K562 (cell line): ENCODE data around the gene GEN1. TPM values are rescaled to one million over a fixed set of nuclear protein-coding genes. Genes with fewer than 3 reads are reported as not detected.

Experiments used
- ATAC-seq: fragments of 200-7000 bp; cut with Tn5 transposase; 3 replicates; pipeline ENCODE4 v1.9.1; 2020; ENCODE audit warnings: moderate library complexity
- BruUV-seq: library from RNA; stranded (reverse); fragments of 400-500 nt; replicated peaks from 2 replicates; lab custom pipeline; 2021; lab: Mats Ljungman, UMichigan
- CTCF ChIA-PET: fragments of 300-600 bp; formaldehyde crosslinking; extraction: SDS; loops from one replicate; lab custom pipeline; 2021; ENCODE audit warnings: low intra/inter-chr PET ratio; lab: Yijun Ruan, JAX
- POLR2A ChIA-PET: fragments of 300-600, 350-650 bp; sonication (Branson Sonifier 250); formaldehyde crosslinking; extraction: SDS; loops from one replicate; lab custom pipeline; 2021; ENCODE audit warnings: antibody characterized with exemption, inconsistent platforms; lab: Yijun Ruan, JAX
- DNase-seq, 4 experiments: peaks; one replicate each; pipeline versions ENCODE4 v3.0.0 to v3.0.0-alpha.2; 2011 to 2018; ENCODE audit warnings: low spot score in 3 of 4, mixed read lengths in 3 of 4; ENCODE audit errors: extremely low read depth in 1 of 4
- FAIRE-seq: peaks from 2 replicates; lab custom pipeline; 2011; peaks lifted over from hg19 to GRCh38; lab: Jason Lieb, UNC
- H2AFZ ChIP-seq: 2 replicates; pipeline ENCODE4 v1.6.0; 2011; ENCODE audit warnings: low read depth, low read length, control low read depth, inconsistent platforms
- H3K27ac ChIP-seq: fragments of 200-600 bp; 3 replicates; pipeline ENCODE4 v1.8.0; 2011; ENCODE audit warnings: low read depth, mild to moderate bottlenecking, control low read depth, inconsistent platforms, low read length, moderate library complexity, mixed read lengths; ENCODE audit errors: extremely low read depth
- H3K27me3 ChIP-seq, 2 experiments: fragments of 300-600 bp in 1 of 2; 2 replicates in 1 of 2; 3 replicates in 1 of 2; pipeline versions ENCODE4 v1.6.0 to v1.8.0; 2011; ENCODE audit warnings: inconsistent platforms in 2 of 2, low read length in 2 of 2, mild to moderate bottlenecking in 1 of 2, mixed read lengths in 1 of 2, moderate library complexity in 1 of 2; ENCODE audit not compliant: control insufficient read depth in 2 of 2, insufficient read depth in 2 of 2
- H3K36me3 ChIP-seq: fragments of 300-600 bp; 3 replicates; pipeline ENCODE4 v1.8.0; 2011; ENCODE audit warnings: mild to moderate bottlenecking, low read length, inconsistent platforms; ENCODE audit not compliant: control insufficient read depth, insufficient read depth
- H3K4me1 ChIP-seq, 2 experiments: fragments of 200-600 bp in 1 of 2; replicated peaks in 1 of 2; 2 replicates in 1 of 2; 3 replicates in 1 of 2; pipeline versions ENCODE4 v1.5.1 to v1.8.0; 2011; ENCODE audit warnings: inconsistent platforms in 2 of 2, low read length in 2 of 2, mild to moderate bottlenecking in 1 of 2, mixed read lengths in 1 of 2, moderate library complexity in 1 of 2; ENCODE audit not compliant: control insufficient read depth in 2 of 2, insufficient read depth in 2 of 2
- H3K4me2 ChIP-seq: 2 replicates; pipeline ENCODE4 v1.6.1; 2011; ENCODE audit warnings: low read length, control low read depth, inconsistent platforms, mixed read lengths; ENCODE audit not compliant: insufficient read depth
- H3K4me3 ChIP-seq: fragments of 200-600 bp; sonication (generic), shearing (Covaris generic); 2 replicates; pipeline ENCODE4 v1.5.1; 2016; ENCODE audit warnings: control low read depth, inconsistent platforms
- H3K79me2 ChIP-seq: fragments of 200-600 bp; 3 replicates; pipeline ENCODE4 v1.8.0; 2011; ENCODE audit warnings: low read length, inconsistent platforms; ENCODE audit not compliant: control insufficient read depth, insufficient read depth
- H3K9ac ChIP-seq, 2 experiments: 2 replicates each; pipeline versions ENCODE4 v1.6.0 to v1.6.1; 2011; ENCODE audit warnings: low read depth in 2 of 2, low read length in 2 of 2, control low read depth in 1 of 2, inconsistent platforms in 1 of 2, mild to moderate bottlenecking in 1 of 2, mixed read lengths in 1 of 2; ENCODE audit not compliant: insufficient read depth in 1 of 2
- H3K9me1 ChIP-seq: one replicate; pipeline ENCODE4 v1.6.0; 2011; ENCODE audit warnings: inconsistent platforms, mild to moderate bottlenecking, low read length, moderate library complexity; ENCODE audit not compliant: control insufficient read depth, insufficient read depth
- H3K9me3 ChIP-seq: replicated peaks from 2 replicates; pipeline ENCODE4 v1.5.1; 2011; ENCODE audit warnings: low read depth, low read length, inconsistent platforms; ENCODE audit not compliant: control insufficient read depth, insufficient read depth
- H4K20me1 ChIP-seq: replicated peaks from 2 replicates; pipeline ENCODE4 v1.6.1; 2011; ENCODE audit warnings: low read length, inconsistent platforms, mixed read lengths; ENCODE audit not compliant: control insufficient read depth, insufficient read depth
- ARID1B ChIP-seq: fragments of 450-650 bp; IDR thresholded peaks from 2 replicates; pipeline ENCODE4 v1.6.1; 2016; ENCODE audit warnings: antibody characterized with exemption, mild to moderate bottlenecking, inconsistent platforms
- ARID2 ChIP-seq: fragments of 450-650 bp; IDR thresholded peaks from 2 replicates; pipeline ENCODE4 v1.6.1; 2017; ENCODE audit warnings: antibody characterized with exemption, mild to moderate bottlenecking
- HEY1 ChIP-seq: fragments of 250-450 bp; sonication (Bioruptor Pico); IDR thresholded peaks from 2 replicates; pipeline ENCODE4 v1.5.0; 2020; ENCODE audit warnings: mild to moderate bottlenecking, moderate library complexity, borderline replicate concordance
- KLF1 ChIP-seq: fragments of 450-650 bp; IDR thresholded peaks from 2 replicates; pipeline ENCODE4 v1.6.1; 2016; ENCODE audit warnings: missing genetic modification characterization, missing compliant biosample characterization
- KLF6 ChIP-seq: fragments of 250-450 bp; sonication (Bioruptor Pico); IDR thresholded peaks from 2 replicates; pipeline ENCODE4 v1.4.0; 2020; ENCODE audit warnings: mild to moderate bottlenecking, moderate library complexity, borderline replicate concordance
- MCM3 ChIP-seq: fragments of 450-650 bp; IDR thresholded peaks from 2 replicates; pipeline ENCODE4 v1.6.1; 2016
- NFYB ChIP-seq: IDR thresholded peaks from 2 replicates; pipeline ENCODE4 v1.6.1; 2011; ENCODE audit warnings: mild to moderate bottlenecking, moderate library complexity; ENCODE audit not compliant: insufficient read length; ENCODE audit errors: extremely low read depth
- PYGO2 ChIP-seq: fragments of 450-650 bp; IDR thresholded peaks from 2 replicates; pipeline ENCODE4 v1.6.1; 2016; ENCODE audit warnings: mild to moderate bottlenecking, missing genetic modification characterization, moderate library complexity, missing compliant biosample characterization
- RERE ChIP-seq: sonication (generic); formaldehyde crosslinking; IDR thresholded peaks from 2 replicates; pipeline ENCODE4 v1.8.0; 2023; ENCODE audit warnings: missing genetic modification reagents, mild to moderate bottlenecking, borderline replicate concordance
- WHSC1 ChIP-seq: IDR thresholded peaks from one replicate; pipeline ENCODE4 v1.6.1; 2012; ENCODE audit warnings: low read length, control low read depth, inconsistent platforms
- WGBS: fragments of 100-300 bp; shearing (Covaris generic); methylation state at CpG from one replicate; pipeline ENCODE4 v1.1.6; 2016; ENCODE audit warnings: low coverage, mixed read lengths; ENCODE audit not compliant: insufficient coverage; ENCODE audit errors: missing lambda C conversion rate; 5-methylcytosine and 5-hydroxymethylcytosine counted together
- in situ Hi-C: fragments of 300-500 bp; cut with MboI; formaldehyde crosslinking; loops from 4 replicates; pipeline ENCODE4 v1.15.0; 2018; ENCODE audit warnings: inconsistent platforms, mixed read lengths
- intact Hi-C: fragments of 100-400 bp; cut with micrococcal nuclease; formaldehyde crosslinking; loops from 2 replicates; pipeline ENCODE4 v1.14.2; 2022
- polyA plus RNA-seq, 8 experiments: library from polyadenylated mRNA; depleted of rRNA in 4 of 8; stranded (reverse) in 5 of 8; unstranded in 3 of 8; fragments of >200 nt; fragmentation: Nextera tagmentation in 2 of 8; fragmentation: Illumina TruSeq in 1 of 8; extraction: Ambion mirVana in 2 of 8; extraction: Trizol in 1 of 8; gene quantifications; 2 replicates each; pipeline versions ENCODE4 v1.2.1 to v1.2.3, GENCODE V29; 2011 to 2014; ENCODE audit warnings: inconsistent platforms in 1 of 8, missing spikeins in 1 of 8
- total RNA-seq, 7 experiments: library from RNA; depleted of rRNA in 6 of 7; stranded (reverse); fragments of >200 nt in 6 of 7; fragmentation: Illumina TruSeq in 2 of 7; extraction: Trizol in 2 of 7; gene quantifications; 2 replicates each; pipeline versions ENCODE4 v1.2.1 to v1.2.3, GENCODE V29; 2011 to 2021; ENCODE audit warnings: low replicate concordance in 1 of 7
- TF ChIP-seq, protein P1 (sequence below), 2 experiments: fragments of 150-350 bp in 1 of 2; IDR thresholded peaks; 2 replicates each; pipeline ENCODE4 v1.6.1; 2012 to 2016; ENCODE audit warnings: low read depth in 2 of 2, low read length in 2 of 2, mild to moderate bottlenecking in 1 of 2, moderate library complexity in 1 of 2
- TF ChIP-seq, protein P2 (sequence below): fragments of 450-650 bp; IDR thresholded peaks from 2 replicates; pipeline ENCODE4 v1.6.1; 2016; ENCODE audit warnings: low read depth, mild to moderate bottlenecking, moderate library complexity

Gene GEN1
- total and polyA plus RNA-seq, 9 of the 15 experiments (the other 6 are each of a cell fraction or from before 2014, with no cell fraction given) = 8.6 to 39.7 (median 24.5) TPM

- TF ChIP-seq, protein P1, sequence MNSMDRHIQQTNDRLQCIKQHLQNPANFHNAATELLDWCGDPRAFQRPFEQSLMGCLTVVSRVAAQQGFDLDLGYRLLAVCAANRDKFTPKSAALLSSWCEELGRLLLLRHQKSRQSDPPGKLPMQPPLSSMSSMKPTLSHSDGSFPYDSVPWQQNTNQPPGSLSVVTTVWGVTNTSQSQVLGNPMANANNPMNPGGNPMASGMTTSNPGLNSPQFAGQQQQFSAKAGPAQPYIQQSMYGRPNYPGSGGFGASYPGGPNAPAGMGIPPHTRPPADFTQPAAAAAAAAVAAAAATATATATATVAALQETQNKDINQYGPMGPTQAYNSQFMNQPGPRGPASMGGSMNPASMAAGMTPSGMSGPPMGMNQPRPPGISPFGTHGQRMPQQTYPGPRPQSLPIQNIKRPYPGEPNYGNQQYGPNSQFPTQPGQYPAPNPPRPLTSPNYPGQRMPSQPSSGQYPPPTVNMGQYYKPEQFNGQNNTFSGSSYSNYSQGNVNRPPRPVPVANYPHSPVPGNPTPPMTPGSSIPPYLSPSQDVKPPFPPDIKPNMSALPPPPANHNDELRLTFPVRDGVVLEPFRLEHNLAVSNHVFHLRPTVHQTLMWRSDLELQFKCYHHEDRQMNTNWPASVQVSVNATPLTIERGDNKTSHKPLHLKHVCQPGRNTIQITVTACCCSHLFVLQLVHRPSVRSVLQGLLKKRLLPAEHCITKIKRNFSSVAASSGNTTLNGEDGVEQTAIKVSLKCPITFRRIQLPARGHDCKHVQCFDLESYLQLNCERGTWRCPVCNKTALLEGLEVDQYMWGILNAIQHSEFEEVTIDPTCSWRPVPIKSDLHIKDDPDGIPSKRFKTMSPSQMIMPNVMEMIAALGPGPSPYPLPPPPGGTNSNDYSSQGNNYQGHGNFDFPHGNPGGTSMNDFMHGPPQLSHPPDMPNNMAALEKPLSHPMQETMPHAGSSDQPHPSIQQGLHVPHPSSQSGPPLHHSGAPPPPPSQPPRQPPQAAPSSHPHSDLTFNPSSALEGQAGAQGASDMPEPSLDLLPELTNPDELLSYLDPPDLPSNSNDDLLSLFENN (IDR thresholded peaks at IDR 0.05; ENCODE audit: low read depth in 2 of 2, low read length in 2 of 2) = no peak
- no peak for TF ChIP-seq KLF1
- TF ChIP-seq ARID2 = no peak
- TF ChIP-seq KLF6 = no peak
Measured at GRCh38 chr2:17713291-17713690, 40.6 kb upstream of the GEN1 start (continued).

DNA sequence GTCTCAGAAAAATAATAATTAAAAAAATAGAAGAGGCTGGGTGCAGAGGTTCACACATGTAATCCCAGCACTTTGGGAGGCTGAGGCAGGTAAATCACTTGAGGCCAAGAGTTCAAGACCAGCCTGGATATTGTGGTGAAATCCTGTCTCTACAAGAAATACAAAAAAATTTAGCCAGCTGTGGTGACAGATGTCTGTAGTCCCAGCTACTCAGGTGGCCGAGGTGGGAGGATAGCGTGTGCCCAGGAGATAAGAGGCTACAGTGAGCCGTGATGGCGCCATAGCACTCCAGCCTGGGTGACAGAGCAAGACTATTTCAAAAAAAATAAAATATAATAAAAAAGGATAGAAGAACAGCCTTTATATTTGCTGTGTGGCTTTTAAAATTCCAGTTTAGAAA lies 36.3 kb upstream of the GEN1 start:
- intact Hi-C loops = loop anchor here (2.0 kb wide), 1 partner anchor 113 kb away; no protein-coding TSS in a partner anchor
- Histone ChIP-seq H3K4me2 (no peak overlapping the region; the same call in 1 of the 2 replicates), H3K36me3 (peaks cover 92% of the 10 kb centered on the region), H3K9me3 (no peaks in the 10 kb centered on the region), H3K4me3 (no peak overlapping the region), H3K9ac (peak overlapping the region in 1 of 2 experiments; percentile 33; a peak in 1 of 4 replicates), H3K4me1 (peaks cover 3 to 15% of the 10 kb centered on the region in 2 experiments; a peak in 3 of 5 replicates), H4K20me1 (no peaks in the 10 kb centered on the region), H3K79me2 (no peaks in the 10 kb centered on the region), H2AFZ (no peak overlapping the region), H3K27me3 (no peaks in the 10 kb centered on the region), H3K9me1 (no peaks in the 10 kb centered on the region), H3K27ac (peak overlapping the region; percentile 51; the same call in 1 of the 3 replicates)
- WGBS = 8% methylated on average over 4 of the region's 4 CpGs
- ChIA-PET POLR2A (interaction anchor here (1.0 to 1.7 kb wide), 2 partner anchors 9 to 11 kb away, joined by 3 to 5 read pairs; no protein-coding TSS in a partner anchor), CTCF (no interaction called here)
- peak; percentile 93 for ATAC-seq
- peak in 3 of 4 experiments; percentile 19 to 85 (median 49) for DNase-seq
- peak; percentile 81 for FAIRE-seq
- in situ Hi-C loops = no loop called here
- no TSS peak for BruUV-seq
- TF ChIP-seq NFYB (no peak), RERE (CRISPR knock-in tag) (no peak), HEY1 (CRISPR knock-in tag) (no peak), WHSC1 (no peak), MCM3 (no peak), ARID1B (peak; percentile 94), PYGO2 (no peak)
- TF ChIP-seq, protein P2, sequence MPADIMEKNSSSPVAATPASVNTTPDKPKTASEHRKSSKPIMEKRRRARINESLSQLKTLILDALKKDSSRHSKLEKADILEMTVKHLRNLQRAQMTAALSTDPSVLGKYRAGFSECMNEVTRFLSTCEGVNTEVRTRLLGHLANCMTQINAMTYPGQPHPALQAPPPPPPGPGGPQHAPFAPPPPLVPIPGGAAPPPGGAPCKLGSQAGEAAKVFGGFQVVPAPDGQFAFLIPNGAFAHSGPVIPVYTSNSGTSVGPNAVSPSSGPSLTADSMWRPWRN = no peak
